Activated CD8-positive, alpha-beta T cell treated with anti-CD3 and anti-CD28 coated beads, Interleukin-2, amount 10 ng/mL, durations not matched to agents 7 days and 5 days (primary cell): ENCODE data around the gene FOLR1. TPM values are rescaled to one million over a fixed set of nuclear protein-coding genes. Genes with fewer than 3 reads are reported as not detected.

ENCODE experiments used
- ATAC-seq: fragments of 150-1000 bp; cut with Tn5 transposase; one replicate; pipeline ENCODE4 v1.10.0; 2021; ENCODE audit warnings: moderate library complexity
- CTCF ChIA-PET: fragments of 350-600 bp; sonication (Branson Sonifier 250); formaldehyde crosslinking; loops from one replicate; lab custom pipeline; 2021; ENCODE audit warnings: antibody characterized with exemption; lab: Charles Lee
- POLR2A ChIA-PET: fragments of 350-600 bp; sonication (Branson Sonifier 250); formaldehyde crosslinking; loops from one replicate; lab custom pipeline; 2021; ENCODE audit warnings: antibody characterized with exemption; lab: Charles Lee
- DNase-seq: peaks from one replicate; pipeline ENCODE4 v3.0.0-alpha.2; 2020
- H3K27ac Mint-ChIP-seq: one replicate; pipeline ENCODE4 v1.8.0; 2021; ENCODE audit warnings: mild to moderate bottlenecking, mixed read lengths
- H3K27me3 Mint-ChIP-seq: one replicate; pipeline ENCODE4 v1.8.0; 2021; ENCODE audit warnings: low read depth, mixed read lengths
- H3K36me3 Mint-ChIP-seq: one replicate; pipeline ENCODE4 v1.8.0; 2021; ENCODE audit warnings: low read depth, mixed read lengths
- H3K4me1 Mint-ChIP-seq: one replicate; pipeline ENCODE4 v1.8.0; 2021; ENCODE audit warnings: low read depth, mixed read lengths
- H3K4me3 Mint-ChIP-seq: one replicate; pipeline ENCODE4 v1.8.0; 2021; ENCODE audit warnings: mild to moderate bottlenecking, mixed read lengths
- H3K9me3 Mint-ChIP-seq: one replicate; pipeline ENCODE4 v1.8.0; 2022; ENCODE audit warnings: mixed read lengths; ENCODE audit not compliant: insufficient read depth
- total RNA-seq, 2 experiments: library from RNA; stranded (reverse); gene quantifications; one replicate each; pipeline ENCODE4 v1.2.3, GENCODE V29; 2021

Gene FOLR1
- total RNA-seq, 2 experiments from 2014 or later, result not detected

DNA sequence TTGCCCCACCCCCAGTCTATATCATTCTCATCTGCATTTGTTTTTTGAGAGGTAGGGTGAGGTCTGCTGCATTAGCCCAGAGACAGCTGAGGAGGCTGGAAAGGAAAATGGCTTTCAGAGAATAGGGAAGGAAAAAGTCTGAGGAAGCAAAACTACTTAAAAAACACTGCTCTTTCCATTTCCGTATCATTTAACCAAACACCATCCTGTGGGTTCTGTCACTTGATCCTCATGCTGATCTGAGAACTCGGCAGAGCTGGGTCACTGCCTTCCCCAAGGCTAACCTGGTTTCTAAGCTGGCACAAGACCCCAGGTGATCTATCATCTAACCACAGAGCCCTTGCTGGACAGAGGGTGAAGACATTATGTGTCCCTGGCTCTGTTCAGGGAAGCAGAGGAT lies 25.9 kb downstream of the FOLR1 start:
- ChIA-PET CTCF (no interaction called here), POLR2A (no interaction called here)
- Mint-ChIP-seq H3K9me3 (no peaks in the 10 kb centered on the region), H3K4me3 (no peak overlapping the region), H3K36me3 (no peaks in the 10 kb centered on the region), H3K27me3 (peaks cover 25% of the 10 kb centered on the region), H3K27ac (peak overlapping the region; percentile 56), H3K4me1 (peaks cover 31% of the 10 kb centered on the region)
- ATAC-seq (peak; percentile 46), DNase-seq (no peak)

GRCh38 chr11:72218251-72218745 lies 26.4 kb downstream of the FOLR1 start:
- H3K36me3 Mint-ChIP-seq, result no peaks in the 10 kb centered on the region
- CTCF ChIA-PET, result no interaction called here
- H3K4me3 Mint-ChIP-seq, result no peak overlapping the region
- DNase-seq, result no peak
- ATAC-seq, result no peak
- no peak overlapping the region for H3K27ac Mint-ChIP-seq
- peaks cover 33% of the 10 kb centered on the region for H3K4me1 Mint-ChIP-seq
- H3K9me3 Mint-ChIP-seq, result no peaks in the 10 kb centered on the region
- POLR2A ChIA-PET, result no interaction called here
- H3K27me3 Mint-ChIP-seq, result peaks cover 21% of the 10 kb centered on the region

GRCh38 chr11:72220696-72221363 lies 28.9 kb downstream of the FOLR1 start:
- Mint-ChIP-seq H3K36me3 (no peaks in the 10 kb centered on the region), H3K27me3 (peaks cover 12% of the 10 kb centered on the region), H3K9me3 (no peaks in the 10 kb centered on the region), H3K4me3 (no peak overlapping the region), H3K27ac (peak overlapping the region; percentile 43), H3K4me1 (peaks cover 40% of the 10 kb centered on the region)
- CTCF ChIA-PET, result interaction anchor here (1.6 to 2.5 kb wide), 2 partner anchors 17 to 194 kb away, joined by 6 to 17 read pairs; no protein-coding TSS in a partner anchor
- DNase-seq (no peak), ATAC-seq (no peak)
- POLR2A ChIA-PET, result no interaction called here

GRCh38 chr11:72221386-72222075 lies 29.6 kb downstream of the FOLR1 start:
- Mint-ChIP-seq H3K27ac (peak overlapping the region; percentile 43), H3K9me3 (no peaks in the 10 kb centered on the region), H3K4me3 (no peak overlapping the region), H3K27me3 (peaks cover 10% of the 10 kb centered on the region), H3K4me1 (peaks cover 47% of the 10 kb centered on the region), H3K36me3 (peaks cover 4% of the 10 kb centered on the region)
- ChIA-PET CTCF (interaction anchor here (0.8 to 3.1 kb wide), 6 partner anchors 16 to 209 kb away, joined by 3 to 17 read pairs (median 6); partner anchors contain the start of gene ANAPC15), POLR2A (interaction anchor here (1.3 to 2.6 kb wide), 2 partner anchors 25 to 210 kb away, joined by 6 read pairs; no protein-coding TSS in a partner anchor)
- ATAC-seq, result no peak
- DNase-seq, result no peak

DNA sequence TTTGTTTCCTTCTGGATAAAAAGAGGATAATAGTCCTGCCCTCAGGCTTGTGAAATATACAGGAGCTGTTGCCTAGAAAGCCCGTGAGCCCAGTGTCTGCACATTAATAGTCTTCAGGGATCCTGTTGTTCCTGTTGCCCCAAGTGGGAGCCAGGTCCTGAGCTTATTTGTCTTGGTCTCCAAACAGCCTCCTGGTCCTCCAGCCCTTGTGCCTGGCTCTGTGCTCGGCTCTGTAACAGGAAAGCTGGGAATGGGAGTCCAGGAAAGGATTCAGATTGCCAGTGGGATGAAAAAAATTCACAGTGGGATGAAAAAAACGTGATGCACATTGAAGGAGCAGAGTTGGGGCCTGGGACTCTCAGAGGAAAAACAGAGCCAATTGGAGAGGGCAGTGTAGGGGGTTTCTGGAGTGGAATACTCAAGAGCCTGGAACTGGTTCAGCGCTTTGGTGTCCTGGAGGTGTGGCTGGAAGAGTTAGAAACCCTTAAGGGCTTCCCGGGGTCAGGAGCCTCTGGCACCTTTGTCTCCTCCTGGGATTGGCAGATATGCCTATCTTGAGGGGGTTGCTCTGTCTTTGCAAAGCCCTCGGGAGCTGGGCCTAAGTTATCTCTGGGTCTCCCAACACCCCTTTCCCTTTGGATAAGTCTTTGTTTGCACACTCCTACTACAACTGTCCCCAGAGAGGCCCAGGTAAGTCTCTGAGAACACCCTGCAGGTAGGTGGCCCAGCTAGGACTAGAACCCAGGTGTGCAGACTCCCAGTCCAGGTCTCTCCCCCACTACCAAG lies 30.4 kb downstream of the FOLR1 start:
- Mint-ChIP-seq H3K36me3 (peaks cover 4% of the 10 kb centered on the region), H3K4me1 (peaks cover 50% of the 10 kb centered on the region), H3K27ac (peak overlapping the region; percentile 81), H3K27me3 (peaks cover 5% of the 10 kb centered on the region), H3K9me3 (no peaks in the 10 kb centered on the region), H3K4me3 (peak overlapping the region; percentile 85)
- ATAC-seq (no peak), DNase-seq (no peak)
- CTCF ChIA-PET, result interaction anchor here (0.8 to 3.1 kb wide), 8 partner anchors 10 to 208 kb away, joined by 3 to 17 read pairs (median 4); partner anchors contain the start of gene ANAPC15
- POLR2A ChIA-PET, result interaction anchor here (1.2 to 2.6 kb wide), 5 partner anchors 10 to 209 kb away, joined by 3 to 6 read pairs (median 3); no protein-coding TSS in a partner anchor

GRCh38 chr11:72222907-72223614 lies 31.1 kb downstream of the FOLR1 start:
- H3K9me3 Mint-ChIP-seq, result no peaks in the 10 kb centered on the region
- H3K27ac Mint-ChIP-seq, result peak overlapping the region; percentile 81
- H3K4me1 Mint-ChIP-seq, result peaks cover 44% of the 10 kb centered on the region
- ChIA-PET POLR2A (interaction anchor here (0.6 to 2.6 kb wide), 11 partner anchors 9 to 437 kb away, joined by 3 to 6 read pairs (median 3); partner anchors contain the start of gene XNDC1N), CTCF (interaction anchor here (0.6 to 3.1 kb wide), 8 partner anchors 10 to 207 kb away, joined by 3 to 17 read pairs (median 4); no protein-coding TSS in a partner anchor)
- peak overlapping the region; percentile 85 for H3K4me3 Mint-ChIP-seq
- DNase-seq (peak; percentile 96), ATAC-seq (peak; percentile 80)
- peaks cover 4% of the 10 kb centered on the region for H3K27me3 Mint-ChIP-seq
- H3K36me3 Mint-ChIP-seq, result peaks cover 4% of the 10 kb centered on the region

DNA sequence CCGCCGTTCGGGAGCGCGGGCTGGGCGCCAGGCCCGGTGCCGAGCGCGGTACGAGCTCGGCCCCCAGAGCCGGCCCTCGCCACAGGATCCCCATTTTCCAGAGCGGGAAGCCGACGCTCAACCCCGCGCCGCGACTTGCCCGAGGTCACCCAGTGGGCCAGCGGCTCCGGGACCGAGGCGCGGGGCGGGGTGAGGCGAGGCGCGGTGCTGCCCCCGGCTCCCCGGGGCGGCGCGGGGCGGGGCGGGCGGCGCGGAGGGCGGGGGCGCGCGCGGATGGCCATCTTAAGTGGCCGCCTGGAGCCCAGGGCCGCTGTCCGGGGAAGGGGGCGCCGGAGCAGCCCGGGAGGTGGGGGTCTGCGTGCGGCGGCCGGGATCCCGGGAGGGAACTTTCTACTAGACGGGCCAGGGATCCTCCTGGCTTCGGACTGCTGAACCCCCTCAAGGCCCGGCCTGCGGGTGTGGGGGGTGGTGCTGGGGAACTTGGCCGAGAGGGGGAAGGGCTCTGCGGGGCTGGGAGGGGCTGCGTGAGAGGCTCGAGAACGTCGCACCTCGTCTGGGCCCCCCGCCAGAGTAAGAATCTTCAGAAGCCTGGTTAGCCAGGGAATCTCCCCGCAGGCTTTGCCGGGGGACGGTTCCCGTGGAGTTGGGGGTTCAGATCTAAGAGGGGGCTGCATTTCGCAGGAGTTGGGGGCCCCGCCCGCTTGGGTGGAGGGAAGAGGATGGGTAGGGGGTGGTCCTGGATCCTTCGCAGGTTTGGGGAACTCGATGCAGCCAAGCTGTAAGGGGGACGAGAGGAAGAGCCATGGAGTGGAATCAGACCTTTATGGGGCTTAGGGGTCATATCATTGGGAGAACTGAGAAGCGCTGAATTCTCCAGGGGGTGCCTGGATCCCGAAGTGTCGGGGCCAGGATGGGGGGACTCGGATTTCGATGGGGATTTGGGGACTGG lies 31.9 kb downstream of the FOLR1 start:
- peak overlapping the region; percentile 95 for H3K4me3 Mint-ChIP-seq
- DNase-seq, result peak; percentile 70
- H3K4me1 Mint-ChIP-seq, result peaks cover 39% of the 10 kb centered on the region
- CTCF ChIA-PET, result interaction anchor here (0.6 to 3.1 kb wide), 7 partner anchors 14 to 207 kb away, joined by 3 to 17 read pairs (median 5); no protein-coding TSS in a partner anchor
- POLR2A ChIA-PET, result interaction anchor here (0.6 to 2.6 kb wide), 10 partner anchors 8 to 438 kb away, joined by 3 to 6 read pairs (median 3); partner anchors contain the start of gene XNDC1N
- no peaks in the 10 kb centered on the region for H3K9me3 Mint-ChIP-seq
- no peaks in the 10 kb centered on the region for H3K27me3 Mint-ChIP-seq
- peak overlapping the region; percentile 94 for H3K27ac Mint-ChIP-seq
- H3K36me3 Mint-ChIP-seq, result peaks cover 7% of the 10 kb centered on the region
- peak; percentile 69 for ATAC-seq

DNA sequence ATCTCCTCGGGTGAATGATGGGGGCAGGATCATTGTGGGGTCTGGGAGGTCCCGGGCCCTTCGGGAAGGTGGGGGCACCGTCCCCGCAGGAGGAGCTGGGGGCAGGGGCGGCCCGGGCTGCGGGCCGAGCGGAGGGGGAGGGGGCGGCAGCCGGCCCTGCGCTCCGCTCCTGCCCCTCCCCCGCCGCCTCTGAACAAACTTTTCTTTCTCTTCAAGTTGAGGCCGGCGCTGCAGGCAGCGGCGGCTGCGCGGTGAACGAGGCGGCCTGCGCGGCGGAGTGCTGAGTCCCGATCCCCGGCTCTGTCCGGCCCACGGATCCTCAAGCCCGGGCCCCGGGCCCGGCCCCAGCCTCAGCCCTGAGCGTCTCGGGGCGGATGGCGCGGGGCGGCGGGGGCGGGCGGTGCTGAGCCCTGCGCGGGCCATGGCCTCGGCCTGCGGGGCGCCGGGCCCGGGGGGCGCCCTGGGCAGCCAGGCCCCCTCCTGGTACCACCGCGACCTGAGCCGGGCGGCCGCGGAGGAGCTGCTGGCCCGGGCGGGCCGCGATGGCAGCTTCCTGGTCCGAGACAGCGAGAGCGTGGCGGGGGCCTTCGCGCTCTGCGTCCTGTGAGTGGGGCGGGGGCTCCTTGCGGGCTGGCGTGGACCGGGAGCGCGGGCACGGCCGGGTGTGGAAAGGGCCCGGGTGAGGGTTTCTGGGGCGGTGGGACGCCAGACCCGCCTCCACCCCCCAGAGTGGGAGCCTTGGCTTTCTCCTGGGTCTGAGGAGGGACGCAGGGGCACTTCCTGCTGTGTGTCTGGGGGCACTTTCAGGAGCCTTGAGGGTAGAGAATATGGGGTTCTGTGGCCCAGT lies 32.8 kb downstream of the FOLR1 start, which contains the start of gene INPPL1:
Gene INPPL1, plus strand, starts transcription at position 204 of the 847 bp plus-strand sequence. Its CDS starts 218 bp downstream, at position 422.
- H3K4me1 Mint-ChIP-seq, result peaks cover 41% of the 10 kb centered on the region
- DNase-seq (peak; percentile 50), ATAC-seq (peak; percentile 8)
- H3K4me3 Mint-ChIP-seq, result peak within 1 kb of the TSS; percentile 95
- no peaks in the 10 kb centered on the region for H3K9me3 Mint-ChIP-seq
- ChIA-PET POLR2A (interaction anchor here (0.6 to 1.2 kb wide), 4 partner anchors 16 to 117 kb away, joined by 3 to 4 read pairs (median 3); no protein-coding TSS in a partner anchor), CTCF (interaction anchor here (1.5 to 3.1 kb wide), 2 partner anchors 13 to 200 kb away, joined by 3 to 21 read pairs; no protein-coding TSS in a partner anchor)
- H3K36me3 Mint-ChIP-seq, result peaks cover 12% of the 10 kb centered on the region
- H3K27ac Mint-ChIP-seq, result peak within 1 kb of the TSS; percentile 94
- H3K27me3 Mint-ChIP-seq, result no peaks in the 10 kb centered on the region

- DNase-seq (peak; percentile 54), ATAC-seq (peak; percentile 18)
- peak overlapping the region; percentile 85 for H3K4me3 Mint-ChIP-seq
- H3K27ac Mint-ChIP-seq, result peak overlapping the region; percentile 92
- POLR2A ChIA-PET, result interaction anchor here (0.6 to 1.2 kb wide), 5 partner anchors 10 to 213 kb away, joined by 3 to 7 read pairs (median 4); no protein-coding TSS in a partner anchor
- peaks cover 16% of the 10 kb centered on the region for H3K36me3 Mint-ChIP-seq
- no peaks in the 10 kb centered on the region for H3K27me3 Mint-ChIP-seq
- CTCF ChIA-PET, result interaction anchor here (1.3 to 3.1 kb wide), 4 partner anchors 12 to 205 kb away, joined by 3 to 21 read pairs (median 5); no protein-coding TSS in a partner anchor
- H3K4me1 Mint-ChIP-seq, result peaks cover 41% of the 10 kb centered on the region
- H3K9me3 Mint-ChIP-seq, result no peaks in the 10 kb centered on the region
These were observed 33.5 kb downstream of the FOLR1 start for GRCh38 chr11:72225411-72225951.
